Measurements from ENCODE around the gene C11orf68. TPM values are rescaled to one million over a fixed set of nuclear protein-coding genes. Genes with fewer than 3 reads are reported as not detected.

The C11orf68 gene
- total and polyA plus RNA-seq, 9 of the 15 experiments (the other 6 are each of a cell fraction or from before 2014, with no cell fraction given), result 3.6 to 35.9 (median 12.8) TPM

- TF ChIP-seq REST (IDR thresholded peaks at IDR 0.05; ENCODE audit: borderline replicate concordance), result peak; percentile 40
- TF ChIP-seq REST (CRISPR knock-in tag; IDR thresholded peaks at IDR 0.05; ENCODE audit: low read depth), result 0 out of 2 replicates have a peak, but pooled peaks have one; percentile 16
- TF ChIP-seq CREB3 (tag; conservative IDR thresholded peaks at IDR 0.05; ENCODE audit: low read depth), result peak; percentile 61; the same call in 1 of the 2 replicates
- TF ChIP-seq SMAD3 (CRISPR knock-in tag; conservative IDR thresholded peaks at IDR 0.05), result peak; percentile 75; the same call in 1 of the 2 replicates
- peak; percentile 57; the same call in 1 of the 2 replicates for TF ChIP-seq BCOR (IDR thresholded peaks at IDR 0.05)
- TF ChIP-seq MED1 (CRISPR knock-in tag; IDR thresholded peaks at IDR 0.05; ENCODE audit: borderline replicate concordance), result no peak
- TF ChIP-seq GTF2A2 (tag; IDR thresholded peaks at IDR 0.05), result no peak
- TF ChIP-seq DNMT1 (IDR thresholded peaks at IDR 0.05), result no peak
- TF ChIP-seq KHSRP (IDR thresholded peaks at IDR 0.05), result no peak
- no peak for TF ChIP-seq NR2C2 (CRISPR knock-in tag; IDR thresholded peaks at IDR 0.05)
- TF ChIP-seq NR2C2 (tag; IDR thresholded peaks at IDR 0.05), result peak; percentile 68; the same call in 1 of the 2 replicates
- no peak for TF ChIP-seq ZNF174 (CRISPR knock-in tag; IDR thresholded peaks at IDR 0.05)
- TF ChIP-seq SIX5 (IDR thresholded peaks at IDR 0.05; ENCODE audit: borderline replicate concordance in 1 of 2, insufficient read depth in 1 of 2, low read depth in 1 of 2, low read length in 2 of 2), result no peak
- TF ChIP-seq SNIP1 (IDR thresholded peaks at IDR 0.05; ENCODE audit: low read depth), result no peak
- TF ChIP-seq ZNF589 (CRISPR knock-in tag; IDR thresholded peaks at IDR 0.05; ENCODE audit: low read depth), result peak; percentile 70; the same call in 1 of the 2 replicates
- TF ChIP-seq ZNF507 (tag; conservative IDR thresholded peaks at IDR 0.05), result no peak
- TF ChIP-seq ZNF668 (CRISPR knock-in tag; IDR thresholded peaks at IDR 0.05), result no peak
- no peak for TF ChIP-seq ERF (CRISPR knock-in tag; IDR thresholded peaks at IDR 0.05)
- TF ChIP-seq ZNF41 (CRISPR knock-in tag; conservative IDR thresholded peaks at IDR 0.05), result no peak
- TF ChIP-seq NONO (IDR thresholded peaks at IDR 0.05; ENCODE audit: low read depth in 2 of 2, low read length in 1 of 2), result peak in 1 of 2 experiments; percentile 70; a peak in 3 of 4 replicates
Measured at GRCh38 chr11:65899356-65900124, 19.3 kb downstream of the C11orf68 start (continued).
